Measurements from ENCODE around the gene CATSPERB.
A peak's percentile ranks its signal among the peaks of the same experiment; 100 is the strongest.
"Not testable (repeated sequence)": the region's sequence is repeated elsewhere in the genome, so short reads cannot be mapped to it uniquely, and the experiment has no call there.

CATSPERB gene

GRCh38 chr14:91732439-91732838 lies 553 bp upstream of the CATSPERB start:
- no peak for DNase-seq (ENCODE audit: low read depth)

GRCh38 chr14:91731018-91731417 lies 868 bp downstream of the CATSPERB start:
- no peak for DNase-seq (ENCODE audit: low read depth)

GRCh38 chr14:91729756-91730155 lies 2.1 kb downstream of the CATSPERB start:
- peak; percentile 3 for DNase-seq (ENCODE audit: low read depth)

GRCh38 chr14:91728616-91729183 lies 3.2 kb downstream of the CATSPERB start:
- DNase-seq (ENCODE audit: low read depth): no peak

- peak; percentile 4 for DNase-seq (ENCODE audit: low read depth)
These were observed 4.8 kb downstream of the CATSPERB start for GRCh38 chr14:91727121-91727520.

- DNase-seq (ENCODE audit: low read depth): no peak
These were observed 8.4 kb downstream of the CATSPERB start for GRCh38 chr14:91723501-91723900.

GRCh38 chr14:91722386-91722785 lies 9.5 kb downstream of the CATSPERB start:
- DNase-seq (ENCODE audit: low read depth): no peak

GRCh38 chr14:91719839-91720238 lies 12.0 kb downstream of the CATSPERB start:
- DNase-seq (ENCODE audit: low read depth): no peak

GRCh38 chr14:91716999-91717398 lies 14.9 kb downstream of the CATSPERB start:
- DNase-seq (ENCODE audit: low read depth): no peak

- DNase-seq (ENCODE audit: low read depth): no peak
These were observed 17.1 kb downstream of the CATSPERB start for GRCh38 chr14:91714805-91715204.

GRCh38 chr14:91708795-91709194 lies 23.1 kb downstream of the CATSPERB start:
- no peak for DNase-seq (ENCODE audit: low read depth)

GRCh38 chr14:91706996-91707395 lies 24.9 kb downstream of the CATSPERB start:
- DNase-seq (ENCODE audit: low read depth): no peak

GRCh38 chr14:91694643-91695042 lies 37.2 kb downstream of the CATSPERB start:
- DNase-seq (ENCODE audit: low read depth): no peak

- peak; percentile 3 for DNase-seq (ENCODE audit: low read depth)
These were observed 38.5 kb downstream of the CATSPERB start for GRCh38 chr14:91693346-91693745.

- no peak for DNase-seq (ENCODE audit: low read depth)
These were observed 39.8 kb downstream of the CATSPERB start for GRCh38 chr14:91692075-91692474.

GRCh38 chr14:91689608-91690007 lies 42.3 kb downstream of the CATSPERB start:
- DNase-seq (ENCODE audit: low read depth): no peak

- not testable (repeated sequence) for DNase-seq (ENCODE audit: low read depth)
These were observed 44.5 kb downstream of the CATSPERB start for GRCh38 chr14:91687436-91687835.

GRCh38 chr14:91685600-91685999 lies 46.3 kb downstream of the CATSPERB start:
- no peak for DNase-seq (ENCODE audit: low read depth)

GRCh38 chr14:91681893-91682563 lies 49.9 kb downstream of the CATSPERB start:
- no peak for DNase-seq (ENCODE audit: low read depth)

- no peak for DNase-seq (ENCODE audit: low read depth)
These were observed 50.8 kb downstream of the CATSPERB start for GRCh38 chr14:91681118-91681517.

- DNase-seq (ENCODE audit: low read depth): no peak
These were observed 52.6 kb downstream of the CATSPERB start for GRCh38 chr14:91679273-91679672.

- not testable (repeated sequence) for DNase-seq (ENCODE audit: low read depth)
These were observed 54.2 kb downstream of the CATSPERB start for GRCh38 chr14:91677687-91678086.

GRCh38 chr14:91674911-91675310 lies 57.0 kb downstream of the CATSPERB start:
- no peak for DNase-seq (ENCODE audit: low read depth)

- DNase-seq (ENCODE audit: low read depth): no peak
These were observed 62.0 kb downstream of the CATSPERB start for GRCh38 chr14:91669867-91670266.

Data from fibroblast of the conjunctiva (primary cell).